Mesenchymal stem cell (in vitro differentiated cells and primary cell): Measurements from ENCODE around the gene SLC29A3.

Experiments
- DNase-seq: peaks from one replicate; pipeline ENCODE4 v3.0.0-alpha.2; 2013
- H2AFZ ChIP-seq: one replicate; pipeline ENCODE4 v1.6.1; 2013; ENCODE audit warnings: low read depth, mild to moderate bottlenecking, control low read depth, inconsistent platforms, low read length, moderate library complexity
- H2AK5ac ChIP-seq: 2 replicates; pipeline ENCODE4 v1.6.1; 2013; ENCODE audit warnings: low read length, moderate library complexity, mild to moderate bottlenecking, inconsistent platforms; ENCODE audit not compliant: severe bottlenecking
- H2BK120ac ChIP-seq: one replicate; pipeline ENCODE4 v1.6.1; 2013; ENCODE audit warnings: low read depth, mild to moderate bottlenecking, inconsistent platforms, low read length, moderate library complexity
- H2BK12ac ChIP-seq, 2 experiments: one replicate each; pipeline ENCODE4 v1.6.1; 2013; ENCODE audit warnings: inconsistent platforms in 2 of 2, low read length in 2 of 2, mild to moderate bottlenecking in 2 of 2, moderate library complexity in 2 of 2, control low read depth in 1 of 2
- H2BK15ac ChIP-seq: one replicate; pipeline ENCODE4 v1.6.1; 2013; ENCODE audit warnings: mild to moderate bottlenecking, low read depth, inconsistent platforms; ENCODE audit not compliant: poor library complexity, severe bottlenecking
- H2BK5ac ChIP-seq: 2 replicates; pipeline ENCODE4 v1.6.1; 2013; ENCODE audit warnings: low read depth, mild to moderate bottlenecking, low read length, control low read depth, inconsistent platforms; ENCODE audit not compliant: poor library complexity, severe bottlenecking
- H3K14ac ChIP-seq, 2 experiments: one replicate each; pipeline ENCODE4 v1.6.1; 2013; ENCODE audit warnings: inconsistent platforms in 2 of 2, low read length in 2 of 2, control low read depth in 1 of 2, mild to moderate bottlenecking in 1 of 2, moderate library complexity in 1 of 2
- H3K18ac ChIP-seq, 2 experiments: one replicate each; pipeline ENCODE4 v1.6.1; 2013; ENCODE audit warnings: inconsistent platforms in 2 of 2, low read length in 2 of 2, control low read depth in 1 of 2, low read depth in 1 of 2, mild to moderate bottlenecking in 1 of 2
- H3K23ac ChIP-seq, 2 experiments: one replicate each; pipeline ENCODE4 v1.6.1; 2013; ENCODE audit warnings: inconsistent platforms in 2 of 2, low read length in 2 of 2, mild to moderate bottlenecking in 2 of 2, moderate library complexity in 2 of 2, control low read depth in 1 of 2
- H3K27ac ChIP-seq: 2 replicates; pipeline ENCODE4 v1.5.1; 2013; ENCODE audit warnings: mild to moderate bottlenecking, moderate library complexity, low read length, control low read depth, inconsistent platforms; ENCODE audit not compliant: poor library complexity, severe bottlenecking
- H3K27me3 ChIP-seq, 2 experiments: 2 replicates each; pipeline versions ENCODE4 v1.6.1 to v1.7.0; 2013; ENCODE audit warnings: low read length in 2 of 2, mild to moderate bottlenecking in 2 of 2, moderate library complexity in 2 of 2, control low read depth in 1 of 2, inconsistent platforms in 1 of 2; ENCODE audit not compliant: control insufficient read depth in 1 of 2, insufficient read depth in 1 of 2
- H3K36me3 ChIP-seq, 2 experiments: 2 replicates each; pipeline versions ENCODE4 v1.6.1 to v1.7.0; 2013; ENCODE audit warnings: low read length in 2 of 2, control low read depth in 1 of 2, inconsistent platforms in 1 of 2, low read depth in 1 of 2, mild to moderate bottlenecking in 1 of 2; ENCODE audit not compliant: insufficient read depth in 2 of 2, control insufficient read depth in 1 of 2
- H3K4ac ChIP-seq, 2 experiments: one replicate each; pipeline ENCODE4 v1.6.1; 2013; ENCODE audit warnings: inconsistent platforms in 2 of 2, low read length in 2 of 2, mild to moderate bottlenecking in 2 of 2, moderate library complexity in 2 of 2, control low read depth in 1 of 2, low read depth in 1 of 2
- H3K4me1 ChIP-seq: 2 replicates; pipeline ENCODE4 v1.6.1; 2013; ENCODE audit warnings: low read depth, low read length, control low read depth; ENCODE audit not compliant: control insufficient read depth, insufficient read depth
- H3K4me2 ChIP-seq: 2 replicates; pipeline ENCODE4 v1.6.1; 2013; ENCODE audit warnings: low read length, mild to moderate bottlenecking, inconsistent platforms; ENCODE audit not compliant: poor library complexity, severe bottlenecking
- H3K4me3 ChIP-seq, 2 experiments: 2 replicates each; pipeline versions ENCODE4 v1.5.1 to v1.7.0; 2013; ENCODE audit warnings: low read length in 2 of 2, mild to moderate bottlenecking in 2 of 2, control low read depth in 1 of 2, low read depth in 1 of 2; ENCODE audit not compliant: insufficient read depth in 1 of 2
- H3K79me1 ChIP-seq: replicated peaks from 2 replicates; pipeline ENCODE4 v1.6.1; 2013; ENCODE audit warnings: mild to moderate bottlenecking, control low read depth, low read length, inconsistent platforms; ENCODE audit not compliant: poor library complexity, severe bottlenecking
- H3K9ac ChIP-seq: 2 replicates; pipeline ENCODE4 v1.7.0; 2013; ENCODE audit warnings: mild to moderate bottlenecking, low read length, moderate library complexity
- H3K9me3 ChIP-seq: 2 replicates; pipeline ENCODE4 v1.7.0; 2013; ENCODE audit warnings: mild to moderate bottlenecking, low read length; ENCODE audit not compliant: control insufficient read depth
- H4K8ac ChIP-seq: one replicate; pipeline ENCODE4 v1.6.1; 2013; ENCODE audit warnings: inconsistent platforms, mild to moderate bottlenecking, low read length, moderate library complexity
- H4K91ac ChIP-seq: one replicate; pipeline ENCODE4 v1.6.1; 2013; ENCODE audit warnings: mild to moderate bottlenecking, low read length, inconsistent platforms
- WGBS: methylation state at CpG from one replicate; pipeline ENCODE4 v1.1.7; 2013; ENCODE audit warnings: mixed read lengths; 5-methylcytosine and 5-hydroxymethylcytosine counted together

SLC29A3 gene

GRCh38 chr10:71330789-71331404 lies 11.8 kb downstream of the SLC29A3 start:
- Histone ChIP-seq H3K4me2 (no peak overlapping the region), H2BK12ac (no peak overlapping the region), H3K4me1 (no peaks in the 10 kb centered on the region), H3K36me3 (peaks cover 0 to 14% of the 10 kb centered on the region in 2 experiments), H3K79me1 (no peaks in the 10 kb centered on the region), H3K18ac (no peak overlapping the region), H2AK5ac (no peak overlapping the region), H3K9ac (no peak overlapping the region), H4K8ac (no peak overlapping the region), H3K9me3 (no peaks in the 10 kb centered on the region), H3K14ac (no peak overlapping the region), H2BK120ac (no peak overlapping the region), H2BK5ac (no peak overlapping the region), H3K4ac (no peak overlapping the region), H3K27me3 (peaks cover 0 to 12% of the 10 kb centered on the region in 2 experiments), H2AFZ (no peak overlapping the region), H2BK15ac (no peak overlapping the region), H3K4me3 (no peak overlapping the region), H3K27ac (no peak overlapping the region), H4K91ac (no peak overlapping the region), H3K23ac (no peak overlapping the region)
- no peak for DNase-seq
- WGBS, result 79% methylated on average over 4 of the region's 4 CpGs

DNA sequence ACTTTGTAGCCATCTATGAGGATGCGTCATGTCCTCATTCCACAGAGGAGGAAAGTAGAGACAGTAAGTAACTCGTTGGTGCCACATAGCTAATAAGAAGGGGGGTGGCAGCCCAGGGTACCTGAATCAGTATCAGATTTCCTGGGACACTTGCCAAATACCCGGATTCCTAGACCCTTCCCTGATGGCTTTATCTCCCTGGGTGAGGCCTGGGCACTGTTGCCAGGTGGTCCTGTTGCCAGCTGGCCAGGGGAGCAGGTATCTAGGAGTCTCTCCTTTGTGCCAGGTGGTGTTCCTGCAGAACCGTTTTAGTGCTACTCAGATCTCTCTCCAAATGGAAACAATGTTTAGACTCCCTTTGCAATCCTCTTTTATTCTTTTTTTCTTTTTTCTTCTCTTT lies 12.7 kb downstream of the SLC29A3 start:
- no peak overlapping the region for H4K91ac ChIP-seq
- no peak overlapping the region for H2BK120ac ChIP-seq
- no peak overlapping the region for H3K23ac ChIP-seq
- no peak overlapping the region for H2AFZ ChIP-seq
- no peaks in the 10 kb centered on the region for H3K9me3 ChIP-seq
- no peak overlapping the region for H3K9ac ChIP-seq
- H2AK5ac ChIP-seq, result no peak overlapping the region
- no peak overlapping the region for H3K4me2 ChIP-seq
- no peak overlapping the region for H2BK15ac ChIP-seq
- no peak overlapping the region for H2BK5ac ChIP-seq
- H4K8ac ChIP-seq, result no peak overlapping the region
- WGBS, result 87% methylated on average over 4 of the region's 4 CpGs
- peaks cover under 1% of the 10 kb centered on the region for H3K4me1 ChIP-seq
- no peak overlapping the region for H3K14ac ChIP-seq
- H3K4ac ChIP-seq, result no peak overlapping the region
- H3K4me3 ChIP-seq, result no peak overlapping the region
- no peak overlapping the region for H3K27ac ChIP-seq
- no peak overlapping the region for H3K18ac ChIP-seq
- H3K27me3 ChIP-seq, result peaks cover 0 to 20% of the 10 kb centered on the region in 2 experiments
- no peak overlapping the region for H2BK12ac ChIP-seq
- no peak for DNase-seq
- H3K79me1 ChIP-seq, result no peaks in the 10 kb centered on the region
- peaks cover 0 to 14% of the 10 kb centered on the region in 2 experiments for H3K36me3 ChIP-seq

DNA sequence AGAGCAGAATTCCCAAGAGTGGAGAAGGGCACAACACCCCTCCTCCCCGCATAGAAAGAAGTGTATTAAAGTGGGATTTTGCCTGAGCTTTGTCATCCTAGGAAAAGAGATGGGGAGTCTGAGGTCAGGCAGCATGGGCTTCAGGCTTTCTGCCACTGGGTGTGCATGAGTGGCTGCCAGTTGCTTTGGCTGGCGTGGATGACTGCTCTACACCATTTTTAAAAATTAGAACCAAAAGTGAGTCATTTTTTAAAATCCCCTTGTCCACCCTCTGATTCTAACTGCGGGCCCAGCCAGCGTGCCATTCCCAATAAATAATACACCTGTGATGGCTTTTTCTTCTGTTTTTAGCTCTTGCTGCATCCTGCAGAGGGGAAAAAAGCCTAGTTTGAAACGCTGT lies 13.4 kb downstream of the SLC29A3 start:
- H3K27me3 ChIP-seq, result peaks cover 0 to 24% of the 10 kb centered on the region in 2 experiments

GRCh38 chr10:71333129-71333887 lies 14.2 kb downstream of the SLC29A3 start:
- no peak overlapping the region for H3K14ac ChIP-seq
- H3K9ac ChIP-seq, result no peak overlapping the region
- no peak overlapping the region for H3K18ac ChIP-seq
- H3K36me3 ChIP-seq, result peaks cover 0 to 8% of the 10 kb centered on the region in 2 experiments
- no peaks in the 10 kb centered on the region for H3K79me1 ChIP-seq
- no peaks in the 10 kb centered on the region for H3K9me3 ChIP-seq
- 76% methylated on average over 7 of the region's 9 CpGs for WGBS
- peaks cover 0 to 24% of the 10 kb centered on the region in 2 experiments for H3K27me3 ChIP-seq
- no peak overlapping the region for H3K27ac ChIP-seq
- no peak overlapping the region for H3K4ac ChIP-seq
- no peak overlapping the region for H2AK5ac ChIP-seq
- no peak overlapping the region for H4K8ac ChIP-seq
- no peak overlapping the region for H2BK15ac ChIP-seq
- no peak overlapping the region for H3K4me3 ChIP-seq
- no peak overlapping the region for H2BK5ac ChIP-seq
- no peak overlapping the region for H3K23ac ChIP-seq
- H4K91ac ChIP-seq, result no peak overlapping the region
- H3K4me2 ChIP-seq, result no peak overlapping the region
- DNase-seq, result no peak
- no peak overlapping the region for H2AFZ ChIP-seq
- H2BK120ac ChIP-seq, result no peak overlapping the region
- no peak overlapping the region for H2BK12ac ChIP-seq
- peaks cover 7% of the 10 kb centered on the region for H3K4me1 ChIP-seq

More for the DNA sequence above, 13.4 kb downstream of the SLC29A3 start:
- H2BK120ac ChIP-seq, result no peak overlapping the region
- no peak overlapping the region for H3K18ac ChIP-seq
- WGBS, result 89% methylated on average over 5 of the region's 5 CpGs
- no peak overlapping the region for H3K23ac ChIP-seq
- H2BK15ac ChIP-seq, result no peak overlapping the region
- H3K4ac ChIP-seq, result no peak overlapping the region
- H3K4me3 ChIP-seq, result no peak overlapping the region
- no peak overlapping the region for H3K9ac ChIP-seq
- peaks cover 7% of the 10 kb centered on the region for H3K4me1 ChIP-seq
- H2AFZ ChIP-seq, result no peak overlapping the region
- peaks cover 0 to 14% of the 10 kb centered on the region in 2 experiments for H3K36me3 ChIP-seq
- DNase-seq, result no peak
- H4K91ac ChIP-seq, result no peak overlapping the region
- H4K8ac ChIP-seq, result no peak overlapping the region
- H3K14ac ChIP-seq, result no peak overlapping the region
- H3K79me1 ChIP-seq, result no peaks in the 10 kb centered on the region
- H3K27ac ChIP-seq, result no peak overlapping the region
- H2BK5ac ChIP-seq, result no peak overlapping the region
- no peak overlapping the region for H2AK5ac ChIP-seq
- H3K9me3 ChIP-seq, result no peaks in the 10 kb centered on the region
- no peak overlapping the region for H2BK12ac ChIP-seq
- H3K4me2 ChIP-seq, result no peak overlapping the region
